GM19351 (cell line): Measurements from ENCODE around the gene KLHL36.
"Not testable (repeated sequence)": the region's sequence is repeated elsewhere in the genome, so short reads cannot be mapped to it uniquely, and the experiment has no call there.

Experiments used
- ATAC-seq: cut with Tn5 transposase; IDR thresholded peaks from one replicate; pipeline ENCODE4 v1.9.1; 2021; ENCODE audit warnings: mild to moderate bottlenecking, moderate library complexity; ENCODE audit not compliant: unreplicated experiment

The KLHL36 gene

GRCh38 chr16:84614968-84615813 is 33.1 kb upstream of the KLHL36 start:
- no peak for ATAC-seq

DNA sequence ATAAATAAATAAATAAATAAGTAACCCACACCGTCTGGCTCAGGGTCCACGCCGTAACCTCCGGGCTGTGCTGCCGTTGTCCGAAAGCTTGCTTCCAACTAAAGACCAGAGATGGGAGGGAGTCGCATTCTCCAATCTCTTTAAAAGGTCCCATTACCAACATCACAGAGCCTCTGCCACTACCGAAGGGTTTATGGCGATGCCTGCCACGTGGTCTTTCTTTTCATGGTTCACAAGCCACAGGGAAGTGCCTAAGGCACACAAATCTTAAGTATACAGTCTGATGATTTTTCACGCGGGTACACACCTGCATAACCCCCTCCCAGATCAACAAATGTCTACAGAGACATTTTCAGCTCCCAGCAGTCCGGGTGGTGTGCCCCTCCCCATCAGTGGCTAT is 31.8 kb upstream of the KLHL36 start:
- no peak for ATAC-seq

GRCh38 chr16:84617041-84617790 is 31.1 kb upstream of the KLHL36 start:
- ATAC-seq: no peak

- ATAC-seq: peak; percentile 84
Observed at GRCh38 chr16:84617791-84618580, 30.3 kb upstream of the KLHL36 start, which contains the start of gene COTL1. COTL1 (minus strand) TSS chr16:84618078; CDS start chr16:84617914, 164 bp downstream.

DNA sequence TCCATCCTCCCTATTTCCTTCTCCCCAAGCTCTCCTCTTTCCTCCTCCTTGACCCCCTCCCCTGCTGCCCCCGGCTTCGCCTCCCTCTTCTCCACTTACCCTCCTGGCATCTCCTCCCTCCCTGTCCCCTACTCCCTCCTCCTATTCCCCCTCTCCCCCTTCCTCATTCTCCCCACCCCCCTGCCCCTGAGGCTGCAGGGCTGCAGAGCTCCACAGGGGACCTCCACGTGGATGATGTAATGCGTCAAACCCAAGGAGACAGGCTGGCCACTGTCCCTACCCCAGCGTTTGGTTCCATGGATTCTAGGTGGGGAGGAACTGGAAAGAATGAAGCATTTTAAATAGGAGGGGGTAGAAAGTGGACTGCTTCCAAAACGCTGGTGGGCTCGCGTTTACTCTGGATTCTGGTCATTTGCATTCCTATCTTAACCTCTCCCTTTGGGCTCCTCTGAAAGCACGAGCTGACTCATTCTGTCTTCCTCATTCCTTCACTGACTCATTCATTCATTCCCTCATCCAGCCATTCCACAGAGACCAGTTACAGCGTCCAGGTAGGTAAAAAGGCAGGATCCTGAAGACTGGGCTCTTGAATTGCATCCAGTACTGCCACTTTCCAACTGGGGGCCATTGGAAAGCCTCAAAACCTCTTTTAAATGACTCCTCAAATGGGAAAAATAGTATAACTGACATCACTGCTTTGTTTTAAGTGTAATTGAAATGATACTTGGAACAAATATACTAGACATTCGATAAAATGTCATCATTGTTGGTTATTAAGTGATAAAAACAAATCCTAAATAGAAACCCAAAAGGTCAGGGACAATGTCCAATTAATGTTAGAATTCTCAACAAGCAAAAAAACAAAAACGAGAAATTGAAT is 29.5 kb upstream of the KLHL36 start:
- ATAC-seq: no peak

DNA sequence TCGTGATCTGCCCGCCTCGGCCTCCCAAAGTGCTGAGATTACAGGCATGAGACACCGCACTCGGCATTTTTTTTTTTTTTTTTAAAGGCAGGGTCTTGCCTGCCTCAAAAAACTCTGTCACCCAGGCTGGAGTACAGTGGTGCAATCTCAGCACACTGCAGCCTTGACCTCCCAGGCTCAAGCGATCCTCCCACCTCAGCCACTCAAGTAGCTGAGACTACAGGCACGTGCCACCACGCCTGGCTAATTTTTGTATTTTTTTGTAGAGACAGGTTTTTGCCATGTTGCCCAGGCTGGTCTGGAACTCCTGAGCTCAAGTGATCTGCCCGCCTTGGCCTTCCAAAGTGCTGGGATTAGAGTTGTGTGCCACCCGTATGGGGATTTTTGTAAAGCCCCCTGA is 27.4 kb upstream of the KLHL36 start:
- ATAC-seq: not testable (repeated sequence)

GRCh38 chr16:84625556-84625955 is 22.8 kb upstream of the KLHL36 start:
- ATAC-seq: no peak

- ATAC-seq: no peak
Observed at GRCh38 chr16:84628226-84628731, 20.0 kb upstream of the KLHL36 start.

DNA sequence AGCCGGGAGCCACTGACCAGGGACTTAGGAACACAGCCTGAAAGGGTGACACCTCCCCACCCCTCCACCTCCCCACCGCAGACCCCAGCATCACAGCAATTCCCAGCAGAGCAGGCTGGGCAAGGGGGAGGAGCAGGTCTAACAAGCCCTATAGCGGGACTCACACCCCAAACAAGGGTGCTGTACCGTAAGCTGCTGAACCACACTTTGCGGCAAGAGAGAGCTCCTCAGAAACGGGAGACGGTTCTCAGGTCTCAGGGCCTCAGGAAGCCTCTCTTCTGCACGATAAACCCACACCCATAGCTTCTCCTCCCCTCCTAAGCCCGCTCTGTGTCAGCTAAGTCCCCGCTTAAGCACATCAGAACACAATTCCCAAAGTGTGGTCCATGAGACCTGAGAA is 18.7 kb upstream of the KLHL36 start:
- ATAC-seq: no peak

GRCh38 chr16:84630009-84630408 is 18.3 kb upstream of the KLHL36 start:
- no peak for ATAC-seq

DNA sequence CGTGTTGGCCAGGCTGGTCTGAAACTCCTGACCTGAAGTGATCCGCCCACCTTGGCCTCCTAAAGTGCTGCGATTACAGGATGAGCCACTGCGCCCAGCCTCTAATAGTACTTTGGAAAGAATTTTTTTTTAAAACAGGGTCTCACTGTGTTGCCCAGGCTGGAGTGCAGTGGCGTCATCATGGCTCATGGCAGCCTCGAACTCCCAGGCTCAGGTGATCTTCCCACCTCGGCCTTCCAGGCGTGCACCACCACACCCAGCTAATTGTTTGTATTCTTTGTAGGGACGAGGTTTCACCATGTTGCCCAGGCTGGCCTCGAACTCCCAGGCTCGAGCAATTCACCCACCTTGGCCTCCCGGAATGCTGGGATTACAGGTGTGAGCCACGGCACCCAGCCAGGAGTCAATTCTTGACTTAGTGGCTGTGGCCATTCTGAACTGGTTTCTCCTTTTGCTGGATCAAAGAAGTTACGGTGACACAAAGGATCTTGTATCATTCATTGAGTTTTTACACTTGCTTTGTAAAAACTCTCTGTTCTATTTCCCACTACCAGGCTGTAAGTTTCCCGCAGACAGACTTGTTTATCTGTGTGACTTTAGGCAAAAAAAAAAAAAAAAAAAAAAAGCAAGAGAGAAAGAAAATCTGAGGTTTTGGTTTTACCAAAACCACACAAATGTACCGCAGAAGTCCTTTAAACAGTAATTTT is 17.7 kb upstream of the KLHL36 start:
- ATAC-seq: no peak

GRCh38 chr16:84631153-84631466 is 17.2 kb upstream of the KLHL36 start:
- no peak for ATAC-seq

GRCh38 chr16:84631886-84632285 is 16.4 kb upstream of the KLHL36 start:
- ATAC-seq: no peak

GRCh38 chr16:84632862-84633261 is 15.4 kb upstream of the KLHL36 start:
- not testable (repeated sequence) for ATAC-seq

GRCh38 chr16:84633622-84634021 is 14.7 kb upstream of the KLHL36 start:
- ATAC-seq: no peak

GRCh38 chr16:84635702-84636101 is 12.6 kb upstream of the KLHL36 start:
- no peak for ATAC-seq

- ATAC-seq: no peak
Observed at GRCh38 chr16:84637709-84638108, 10.6 kb upstream of the KLHL36 start.

- no peak for ATAC-seq
Observed at GRCh38 chr16:84638231-84638806, 10.0 kb upstream of the KLHL36 start.

- no peak for ATAC-seq
Observed at GRCh38 chr16:84640145-84640544, 8.2 kb upstream of the KLHL36 start.
